Caco-2 (cell line): ENCODE results near the gene INO80C. TPM values are rescaled to one million over a fixed set of nuclear protein-coding genes. Genes with fewer than 3 reads are reported as not detected.

Source experiments
- BruUV-seq: library from RNA; stranded (reverse); fragments of 400-500 nt; replicated peaks from 2 replicates; lab custom pipeline; 2021; lab: Mats Ljungman, UMichigan
- CTCF ChIA-PET: fragments of 300-600 bp; sonication (Branson Sonifier 250); formaldehyde crosslinking; loops from one replicate; lab custom pipeline; 2022; ENCODE audit warnings: antibody characterized with exemption; lab: Charles Lee
- POLR2A ChIA-PET: fragments of 300-600 bp; sonication (Branson Sonifier 250); formaldehyde crosslinking; loops from one replicate; lab custom pipeline; 2022; ENCODE audit warnings: antibody characterized with exemption; lab: Charles Lee
- DNase-seq, 2 experiments: peaks; one replicate each; pipeline versions ENCODE4 v3.0.0 to v3.0.0-alpha.2; 2020 to 2022
- H3K27me3 ChIP-seq: replicated peaks from 2 replicates; pipeline ENCODE4 v1.6.0; 2011; ENCODE audit warnings: low read length; ENCODE audit not compliant: control insufficient read depth, insufficient read depth
- H3K36me3 ChIP-seq: 2 replicates; pipeline ENCODE4 v1.5.1; 2011; ENCODE audit warnings: low read length; ENCODE audit not compliant: control insufficient read depth, insufficient read depth
- H3K4me1 ChIP-seq: fragments of 250-450 bp; sonication (Bioruptor Pico); 2 replicates; pipeline ENCODE4 v1.5.1; 2020; ENCODE audit warnings: mild to moderate bottlenecking
- H3K4me3 ChIP-seq: 2 replicates; pipeline ENCODE4 v1.5.1; 2011; ENCODE audit warnings: low read depth, mild to moderate bottlenecking, control low read depth, low read length
- H3K9me3 ChIP-seq: fragments of 250-450 bp; sonication (Bioruptor Pico); 2 replicates; pipeline ENCODE4 v1.5.1; 2020; ENCODE audit warnings: mild to moderate bottlenecking, moderate library complexity
- H3K27ac Mint-ChIP-seq: one replicate; pipeline ENCODE4 v1.8.0; 2022; ENCODE audit warnings: mixed read lengths; ENCODE audit not compliant: unreplicated experiment
- H3K27me3 Mint-ChIP-seq: one replicate; pipeline ENCODE4 v1.8.0; 2022; ENCODE audit warnings: mixed read lengths; ENCODE audit not compliant: insufficient read depth, unreplicated experiment
- H3K36me3 Mint-ChIP-seq: one replicate; pipeline ENCODE4 v1.8.0; 2022; ENCODE audit warnings: mild to moderate bottlenecking, mixed read lengths; ENCODE audit not compliant: insufficient read depth, unreplicated experiment
- H3K4me1 Mint-ChIP-seq: one replicate; pipeline ENCODE4 v1.8.0; 2022; ENCODE audit warnings: low read depth, mixed read lengths; ENCODE audit not compliant: unreplicated experiment
- H3K4me3 Mint-ChIP-seq: one replicate; pipeline ENCODE4 v1.8.0; 2022; ENCODE audit warnings: mild to moderate bottlenecking, moderate library complexity, mixed read lengths; ENCODE audit not compliant: unreplicated experiment
- H3K9me3 Mint-ChIP-seq: one replicate; pipeline ENCODE4 v1.8.0; 2022; ENCODE audit warnings: mixed read lengths; ENCODE audit not compliant: unreplicated experiment
- intact Hi-C: fragments of 100-400 bp; cut with micrococcal nuclease; formaldehyde crosslinking; loops from one replicate; pipeline ENCODE4 v1.10.0; 2022; ENCODE audit not compliant: unreplicated experiment
- total RNA-seq: library from RNA; stranded (reverse); gene quantifications from 2 replicates; pipeline ENCODE4 v1.2.3, GENCODE V29; 2022
- TF ChIP-seq, protein P1 (sequence below), 2 experiments: fragments of 200-600 bp in 1 of 2; IDR thresholded peaks; 1 replicate in 1 of 2; 2 replicates in 1 of 2; pipeline versions ENCODE4 v1.5.1 to v1.8.0; 2011 to 2022; ENCODE audit warnings: antibody characterized with exemption in 1 of 2, control low read depth in 1 of 2, inconsistent platforms in 1 of 2, low read depth in 1 of 2, low read length in 1 of 2, mild to moderate bottlenecking in 1 of 2, moderate library complexity in 1 of 2; ENCODE audit not compliant: insufficient read depth in 1 of 2, severe bottlenecking in 1 of 2, unreplicated experiment in 1 of 2

The INO80C gene
- total RNA-seq, 1 experiment from 2014 or later: 26.6 TPM

DNA sequence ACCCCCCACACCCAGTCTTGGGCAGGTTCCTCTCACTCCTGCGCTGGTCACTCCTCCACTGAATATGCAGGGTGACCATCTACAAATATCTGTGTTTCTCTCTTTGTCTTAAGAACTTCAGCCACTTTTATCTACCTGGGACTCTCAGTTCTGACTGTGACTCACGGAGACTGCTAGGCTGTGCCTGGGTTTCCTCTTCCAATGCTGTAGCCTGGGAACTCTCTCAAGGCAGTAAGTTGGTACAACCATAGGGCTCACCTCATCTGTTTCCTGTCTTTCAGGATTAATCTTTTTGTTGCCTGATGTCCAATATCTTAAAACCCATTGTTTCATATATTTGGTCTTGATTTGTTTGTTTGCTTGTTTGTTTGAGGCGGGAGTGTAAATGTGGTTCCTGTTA is 73.4 kb downstream of the INO80C start:
- Mint-ChIP-seq H3K27me3 (no peaks in the 10 kb centered on the region), H3K9me3 (peaks cover 2% of the 10 kb centered on the region), H3K27ac (no peak overlapping the region), H3K4me3 (no peak overlapping the region), H3K36me3 (no peaks in the 10 kb centered on the region), H3K4me1 (no peaks in the 10 kb centered on the region)
- Histone ChIP-seq H3K9me3 (no peaks in the 10 kb centered on the region), H3K4me3 (no peak overlapping the region), H3K27me3 (no peaks in the 10 kb centered on the region), H3K36me3 (no peaks in the 10 kb centered on the region), H3K4me1 (no peaks in the 10 kb centered on the region)
- TF ChIP-seq, protein P1, sequence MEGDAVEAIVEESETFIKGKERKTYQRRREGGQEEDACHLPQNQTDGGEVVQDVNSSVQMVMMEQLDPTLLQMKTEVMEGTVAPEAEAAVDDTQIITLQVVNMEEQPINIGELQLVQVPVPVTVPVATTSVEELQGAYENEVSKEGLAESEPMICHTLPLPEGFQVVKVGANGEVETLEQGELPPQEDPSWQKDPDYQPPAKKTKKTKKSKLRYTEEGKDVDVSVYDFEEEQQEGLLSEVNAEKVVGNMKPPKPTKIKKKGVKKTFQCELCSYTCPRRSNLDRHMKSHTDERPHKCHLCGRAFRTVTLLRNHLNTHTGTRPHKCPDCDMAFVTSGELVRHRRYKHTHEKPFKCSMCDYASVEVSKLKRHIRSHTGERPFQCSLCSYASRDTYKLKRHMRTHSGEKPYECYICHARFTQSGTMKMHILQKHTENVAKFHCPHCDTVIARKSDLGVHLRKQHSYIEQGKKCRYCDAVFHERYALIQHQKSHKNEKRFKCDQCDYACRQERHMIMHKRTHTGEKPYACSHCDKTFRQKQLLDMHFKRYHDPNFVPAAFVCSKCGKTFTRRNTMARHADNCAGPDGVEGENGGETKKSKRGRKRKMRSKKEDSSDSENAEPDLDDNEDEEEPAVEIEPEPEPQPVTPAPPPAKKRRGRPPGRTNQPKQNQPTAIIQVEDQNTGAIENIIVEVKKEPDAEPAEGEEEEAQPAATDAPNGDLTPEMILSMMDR (IDR thresholded peaks at IDR 0.05; ENCODE audit: insufficient read depth in 1 of 2, low read depth in 1 of 2, low read length in 1 of 2, severe bottlenecking in 1 of 2, unreplicated experiment in 1 of 2): no peak
- intact Hi-C loops: no loop called here
- no TSS peak for BruUV-seq
- no peak for DNase-seq
- ChIA-PET CTCF (no interaction called here), POLR2A (no interaction called here)

DNA sequence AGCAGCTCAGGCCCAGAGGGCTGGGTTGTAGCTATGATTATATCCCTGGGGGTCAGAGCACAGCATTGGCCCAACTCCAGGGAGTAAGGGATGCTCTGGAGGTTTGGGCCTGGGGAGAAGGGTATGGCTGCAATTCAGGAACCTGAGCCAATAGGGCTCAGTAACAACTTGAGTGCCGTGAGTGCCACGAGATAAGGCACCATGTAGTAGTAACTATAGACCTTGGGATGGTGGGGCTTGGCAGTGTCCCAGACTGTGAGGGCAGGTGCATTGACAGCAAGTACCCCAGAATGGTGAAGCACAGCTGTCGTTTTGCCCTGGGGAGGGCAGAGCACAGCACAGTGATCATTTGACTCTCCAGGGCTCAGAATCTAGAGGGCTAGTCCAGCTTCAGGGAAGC is 75.5 kb downstream of the INO80C start:
- TF ChIP-seq, protein P1 (IDR thresholded peaks at IDR 0.05; ENCODE audit: insufficient read depth in 1 of 2, low read depth in 1 of 2, low read length in 1 of 2, severe bottlenecking in 1 of 2, unreplicated experiment in 1 of 2): no peak
- no peak for DNase-seq
- Mint-ChIP-seq H3K27me3 (no peaks in the 10 kb centered on the region), H3K9me3 (peaks cover 10% of the 10 kb centered on the region), H3K27ac (no peak overlapping the region), H3K36me3 (no peaks in the 10 kb centered on the region), H3K4me1 (no peaks in the 10 kb centered on the region), H3K4me3 (no peak overlapping the region)
- no TSS peak for BruUV-seq
- CTCF ChIA-PET: no interaction called here
- intact Hi-C loops: no loop called here
- no peaks in the 10 kb centered on the region for H3K36me3 ChIP-seq
- H3K4me1 ChIP-seq: no peaks in the 10 kb centered on the region
- H3K27me3 ChIP-seq: no peaks in the 10 kb centered on the region
- H3K9me3 ChIP-seq: no peaks in the 10 kb centered on the region
- POLR2A ChIA-PET: no interaction called here
- no peak overlapping the region for H3K4me3 ChIP-seq

DNA sequence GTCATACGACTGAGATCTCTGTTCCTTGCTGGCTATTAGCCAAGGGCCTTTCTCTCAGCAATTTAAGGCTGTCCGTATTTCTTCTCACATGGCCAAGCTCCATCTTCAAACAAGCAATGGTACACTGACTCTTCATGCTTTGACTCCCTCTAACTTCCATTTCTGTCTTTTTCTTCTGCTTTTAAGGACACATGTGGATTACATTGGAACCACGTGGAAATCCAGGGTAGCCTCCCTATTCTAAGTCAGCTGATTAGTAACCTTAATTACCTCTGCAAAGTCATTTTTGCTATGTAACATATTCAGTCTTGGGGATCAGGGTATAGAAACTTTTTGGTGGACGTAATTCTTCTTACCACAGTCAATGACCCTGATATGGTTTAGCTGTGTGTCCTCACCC is 79.2 kb downstream of the INO80C start:
- POLR2A ChIA-PET: interaction anchor here (0.6 kb wide), 1 partner anchor 88 kb away, joined by 3 read pairs; no protein-coding TSS in a partner anchor

More for the DNA sequence above, 79.2 kb downstream of the INO80C start:
- no peaks in the 10 kb centered on the region for H3K27me3 Mint-ChIP-seq
- Histone ChIP-seq H3K36me3 (no peaks in the 10 kb centered on the region), H3K4me3 (no peak overlapping the region), H3K4me1 (no peaks in the 10 kb centered on the region), H3K27me3 (no peaks in the 10 kb centered on the region), H3K9me3 (no peaks in the 10 kb centered on the region)
- no peak overlapping the region for H3K4me3 Mint-ChIP-seq
- TF ChIP-seq, protein P1 (IDR thresholded peaks at IDR 0.05; ENCODE audit: insufficient read depth in 1 of 2, low read depth in 1 of 2, low read length in 1 of 2, severe bottlenecking in 1 of 2, unreplicated experiment in 1 of 2): no peak
- BruUV-seq: no TSS peak
- no peaks in the 10 kb centered on the region for H3K4me1 Mint-ChIP-seq
- no peak for DNase-seq
- intact Hi-C loops: no loop called here
- peaks cover 10% of the 10 kb centered on the region for H3K9me3 Mint-ChIP-seq
- no peaks in the 10 kb centered on the region for H3K36me3 Mint-ChIP-seq
- CTCF ChIA-PET: no interaction called here
- no peak overlapping the region for H3K27ac Mint-ChIP-seq

Other genes starting within 250 kb of the INO80C start
- 11.9 and 14.1 TPM in 2 replicates for gene ZSCAN30, start 207.7 kb downstream of the INO80C start, total RNA-seq
- 19.4 and 21.3 TPM in 2 replicates for gene ZNF24, start 153.5 kb downstream of the INO80C start, total RNA-seq
- gene ZNF396, start 120.6 kb downstream of the INO80C start, total RNA-seq: 0.35 and 0.61 TPM in 2 replicates
- gene GALNT1, start 83.8 kb upstream of the INO80C start, total RNA-seq: 53.6 and 57.4 TPM in 2 replicates